Measurements from ENCODE around the gene STYXL2. TPM values are rescaled to one million over a fixed set of nuclear protein-coding genes. Genes with fewer than 3 reads are reported as not detected.

STYXL2 gene
- total RNA-seq: not detected

DNA sequence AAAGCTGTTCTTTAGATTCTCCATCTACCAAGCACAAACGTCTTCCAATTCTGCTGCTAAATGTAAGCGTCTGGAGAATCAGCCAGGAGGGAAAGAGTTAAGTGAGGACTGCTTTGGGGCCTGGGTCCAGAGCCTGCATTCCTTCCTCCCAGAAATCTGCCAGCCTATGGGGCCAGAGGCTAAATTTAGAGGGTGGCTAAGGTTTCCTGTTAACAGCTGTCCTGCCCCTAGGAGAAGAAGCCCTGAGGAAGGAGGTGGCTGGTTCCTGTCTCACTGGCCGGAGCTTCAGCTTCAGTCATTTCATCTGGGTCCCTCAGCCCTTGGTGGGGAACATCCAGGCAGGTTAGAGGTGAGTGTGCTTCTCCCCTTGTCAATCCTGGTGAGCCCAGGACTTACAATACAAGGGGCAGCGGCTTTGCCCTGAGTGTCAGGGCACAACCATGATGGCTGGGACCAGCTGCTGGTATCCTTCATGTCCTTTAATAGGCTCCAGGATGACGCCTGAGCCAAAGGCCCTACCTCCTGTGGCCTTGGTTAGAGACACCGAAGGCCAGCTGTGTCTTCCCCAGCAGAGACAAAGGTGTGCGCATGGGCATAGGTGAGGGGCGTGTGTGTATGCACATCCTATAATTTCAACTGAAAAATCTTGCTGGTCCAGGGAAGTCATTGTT lies at the start of gene STYXL2:
Gene STYXL2, plus strand, starts transcription at position 230 of the 671 bp plus-strand sequence. CDS start 775 bp downstream, outside the sequence.
- Mint-ChIP-seq H3K4me3 (no peak within 1 kb of the TSS), H3K36me3 (ENCODE audit: insufficient read depth) (peaks cover 1% of the 10 kb centered on the region), H3K9me3 (no peaks in the 10 kb centered on the region), H3K4me1 (ENCODE audit: low read depth) (peaks cover 30% of the 10 kb centered on the region), H3K27me3 (ENCODE audit: low read depth) (no peaks in the 10 kb centered on the region)
- ATAC-seq (no peak), DNase-seq (no peak)

- ATAC-seq: no peak
- Mint-ChIP-seq H3K9me3 (no peaks in the 10 kb centered on the region), H3K36me3 (ENCODE audit: insufficient read depth) (peaks cover 9% of the 10 kb centered on the region), H3K27me3 (ENCODE audit: low read depth) (no peaks in the 10 kb centered on the region), H3K4me3 (no peak overlapping the region), H3K4me1 (ENCODE audit: low read depth) (no peaks in the 10 kb centered on the region)
- no peak for DNase-seq
Observed at GRCh38 chr1:167051907-167052306, 42.0 kb upstream of the STYXL2 start.

GRCh38 chr1:167052389-167052788 lies 41.5 kb upstream of the STYXL2 start:
- DNase-seq: no peak
- H3K4me3 Mint-ChIP-seq: no peak overlapping the region
- H3K36me3 Mint-ChIP-seq (ENCODE audit: insufficient read depth): peaks cover 9% of the 10 kb centered on the region
- no peaks in the 10 kb centered on the region for H3K27me3 Mint-ChIP-seq (ENCODE audit: low read depth)
- no peaks in the 10 kb centered on the region for H3K9me3 Mint-ChIP-seq
- no peaks in the 10 kb centered on the region for H3K4me1 Mint-ChIP-seq (ENCODE audit: low read depth)
- no peak for ATAC-seq

DNA sequence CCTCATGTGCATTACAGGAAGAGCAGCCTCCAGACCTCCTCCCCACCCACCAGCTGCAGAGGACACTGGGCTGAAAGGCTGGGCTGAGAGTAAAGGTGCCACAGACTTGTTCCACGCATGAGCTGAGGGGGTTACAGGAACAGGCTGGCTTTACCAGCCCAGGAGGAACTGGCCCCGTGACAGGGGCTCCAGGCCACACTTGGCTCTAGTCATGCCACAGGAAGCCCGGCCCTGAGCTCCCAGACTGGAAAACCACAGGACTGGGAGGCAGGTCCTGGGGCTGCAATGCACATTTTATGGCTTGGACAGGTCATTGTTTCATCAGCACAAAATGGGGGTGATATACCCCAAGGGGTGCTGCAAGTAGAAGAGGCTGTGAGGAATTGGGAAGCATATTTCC lies 39.3 kb upstream of the STYXL2 start:
- ATAC-seq (no peak), DNase-seq (no peak)
- H3K9me3 Mint-ChIP-seq: no peaks in the 10 kb centered on the region
- H3K4me1 Mint-ChIP-seq (ENCODE audit: low read depth): no peaks in the 10 kb centered on the region
- H3K36me3 Mint-ChIP-seq (ENCODE audit: insufficient read depth): peaks cover 8% of the 10 kb centered on the region
- no peak overlapping the region for H3K4me3 Mint-ChIP-seq
- no peaks in the 10 kb centered on the region for H3K27me3 Mint-ChIP-seq (ENCODE audit: low read depth)

- Mint-ChIP-seq H3K27me3 (ENCODE audit: low read depth) (no peaks in the 10 kb centered on the region), H3K4me3 (no peak overlapping the region), H3K36me3 (ENCODE audit: insufficient read depth) (peaks cover 8% of the 10 kb centered on the region), H3K4me1 (ENCODE audit: low read depth) (no peaks in the 10 kb centered on the region), H3K9me3 (no peaks in the 10 kb centered on the region)
- ATAC-seq: no peak
- no peak for DNase-seq
Observed at GRCh38 chr1:167054946-167055630, 38.8 kb upstream of the STYXL2 start.

- no peak for ATAC-seq
- Mint-ChIP-seq H3K4me3 (no peak overlapping the region), H3K4me1 (ENCODE audit: low read depth) (no peaks in the 10 kb centered on the region), H3K9me3 (no peaks in the 10 kb centered on the region), H3K36me3 (ENCODE audit: insufficient read depth) (peaks cover 8% of the 10 kb centered on the region), H3K27me3 (ENCODE audit: low read depth) (no peaks in the 10 kb centered on the region)
- DNase-seq: no peak
Observed at GRCh38 chr1:167056529-167057231, 37.2 kb upstream of the STYXL2 start.

DNA sequence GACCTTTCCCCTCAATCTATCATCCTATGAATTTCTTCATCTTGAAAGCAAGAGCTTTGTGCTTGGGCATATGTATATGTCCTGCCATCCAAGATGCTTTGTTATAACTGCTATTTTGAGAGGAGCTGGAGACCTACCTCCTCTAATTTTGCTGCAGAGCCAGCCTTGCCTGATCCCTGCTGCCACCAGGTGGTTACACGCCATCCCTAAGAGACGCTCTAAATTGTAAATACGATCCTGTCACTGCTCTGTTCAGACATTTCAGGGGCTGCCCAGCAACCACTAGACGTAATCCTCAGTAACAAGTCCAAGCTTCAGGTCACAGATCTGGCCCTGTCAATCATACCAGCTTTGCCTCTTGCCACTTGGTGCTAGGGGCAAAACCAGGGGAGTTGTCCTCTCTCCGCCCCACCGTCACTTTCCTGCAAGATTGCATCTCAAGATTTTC lies 36.6 kb upstream of the STYXL2 start:
- Mint-ChIP-seq H3K36me3 (ENCODE audit: insufficient read depth) (peaks cover 8% of the 10 kb centered on the region), H3K4me1 (ENCODE audit: low read depth) (no peaks in the 10 kb centered on the region), H3K27me3 (ENCODE audit: low read depth) (no peaks in the 10 kb centered on the region), H3K9me3 (no peaks in the 10 kb centered on the region), H3K4me3 (no peak overlapping the region)
- DNase-seq (no peak), ATAC-seq (peak in 1 of 2 donors; percentile 30)

DNA sequence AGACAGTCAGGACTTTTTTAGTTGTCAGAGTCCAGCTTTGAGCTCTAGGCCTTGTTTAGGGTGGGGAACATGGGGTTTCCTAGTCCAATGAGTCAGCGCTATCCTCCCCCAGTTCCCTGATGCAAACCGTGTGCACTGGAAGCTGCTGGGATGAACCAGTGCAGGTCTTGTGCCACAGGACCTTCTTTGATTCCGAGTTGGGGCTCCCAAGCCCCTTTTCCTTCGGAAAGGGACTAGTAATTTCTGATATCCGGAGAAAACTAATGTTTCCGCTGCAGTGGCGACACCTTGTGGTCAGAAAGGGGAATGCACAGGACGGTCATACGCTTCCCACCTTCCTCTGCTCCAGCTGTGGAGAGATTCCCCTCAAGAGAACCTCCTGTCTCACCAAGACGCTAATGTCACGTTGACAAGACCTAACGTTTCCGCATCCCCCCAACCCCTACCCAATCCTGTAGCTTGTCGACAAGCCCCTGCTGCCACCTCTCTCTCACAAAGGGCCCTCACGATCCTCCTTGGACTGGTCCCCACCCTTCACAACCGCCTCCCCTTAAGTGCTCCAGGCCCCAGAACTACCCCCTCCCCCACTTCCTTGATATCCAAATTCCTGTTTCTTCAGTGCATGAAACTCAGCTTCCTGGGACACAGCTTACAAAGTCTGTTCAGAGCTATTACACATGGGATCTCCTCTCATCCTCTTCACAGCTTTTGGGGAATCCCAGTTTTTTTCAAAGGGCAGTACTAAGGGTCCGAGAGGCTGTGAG lies 34.6 kb upstream of the STYXL2 start:
- Mint-ChIP-seq H3K4me1 (ENCODE audit: low read depth) (no peaks in the 10 kb centered on the region), H3K4me3 (peak overlapping the region; percentile 15), H3K36me3 (ENCODE audit: insufficient read depth) (peaks cover 4% of the 10 kb centered on the region), H3K27me3 (ENCODE audit: low read depth) (no peaks in the 10 kb centered on the region), H3K9me3 (no peaks in the 10 kb centered on the region)
- peak; percentile 70 for DNase-seq
- peak; percentile 67 to 71 for ATAC-seq

- no peaks in the 10 kb centered on the region for H3K4me1 Mint-ChIP-seq (ENCODE audit: low read depth)
- DNase-seq (no peak), ATAC-seq (no peak)
Observed at GRCh38 chr1:167059809-167060107, 34.1 kb upstream of the STYXL2 start.

DNA sequence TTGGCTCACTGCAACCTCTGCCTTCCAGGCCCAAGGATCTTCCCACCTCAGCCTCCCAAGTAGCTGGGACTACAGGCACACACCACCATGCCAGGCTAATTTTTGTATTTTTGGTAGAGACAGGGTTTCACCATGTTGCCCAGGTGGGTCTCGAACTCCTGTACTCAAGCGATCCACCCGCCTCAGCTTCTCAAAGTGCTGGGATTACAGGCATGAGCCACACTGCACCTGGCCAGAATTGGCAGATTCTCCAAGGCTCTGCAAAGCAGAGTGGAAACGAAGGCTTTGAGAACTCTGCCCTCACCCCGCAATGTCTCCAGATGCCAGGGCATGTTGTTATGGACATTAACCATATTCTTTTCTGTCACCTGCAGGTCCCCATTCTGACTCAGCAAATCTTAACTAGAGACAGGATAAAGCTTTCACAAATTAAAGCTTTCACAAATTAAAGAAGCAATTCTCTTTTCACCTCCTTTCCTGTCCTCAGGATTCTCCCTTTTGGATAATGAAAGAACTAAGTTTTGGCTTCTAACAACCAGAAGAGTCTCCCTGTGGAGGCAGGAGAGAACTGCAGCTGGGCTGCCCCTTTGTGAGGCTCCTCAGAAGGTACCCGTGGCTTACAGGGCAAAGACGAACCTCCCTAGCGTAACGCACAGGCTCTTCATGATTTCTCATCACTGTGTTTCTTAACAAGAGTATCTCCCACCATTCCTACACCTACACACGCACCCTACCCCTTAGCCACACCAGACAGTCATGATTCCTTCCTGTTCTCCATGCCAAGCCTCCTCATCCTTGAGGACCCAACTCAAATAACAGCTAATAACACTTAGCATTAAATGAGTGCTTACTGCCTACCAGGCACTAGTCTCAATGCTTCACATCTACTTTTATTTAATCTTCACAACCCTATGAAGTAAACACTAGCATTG lies 33.5 kb upstream of the STYXL2 start:
- DNase-seq (no peak), ATAC-seq (no peak)
- H3K9me3 Mint-ChIP-seq: no peaks in the 10 kb centered on the region
- no peak overlapping the region for H3K4me3 Mint-ChIP-seq
- H3K27me3 Mint-ChIP-seq (ENCODE audit: low read depth): no peaks in the 10 kb centered on the region
- no peaks in the 10 kb centered on the region for H3K4me1 Mint-ChIP-seq (ENCODE audit: low read depth)
- H3K36me3 Mint-ChIP-seq (ENCODE audit: insufficient read depth): peaks cover 4% of the 10 kb centered on the region

More at GRCh38 chr1:167059809-167060107, 34.1 kb upstream of the STYXL2 start:
- Mint-ChIP-seq H3K4me3 (no peak overlapping the region), H3K9me3 (no peaks in the 10 kb centered on the region), H3K27me3 (ENCODE audit: low read depth) (no peaks in the 10 kb centered on the region), H3K36me3 (ENCODE audit: insufficient read depth) (peaks cover 4% of the 10 kb centered on the region)

DNA sequence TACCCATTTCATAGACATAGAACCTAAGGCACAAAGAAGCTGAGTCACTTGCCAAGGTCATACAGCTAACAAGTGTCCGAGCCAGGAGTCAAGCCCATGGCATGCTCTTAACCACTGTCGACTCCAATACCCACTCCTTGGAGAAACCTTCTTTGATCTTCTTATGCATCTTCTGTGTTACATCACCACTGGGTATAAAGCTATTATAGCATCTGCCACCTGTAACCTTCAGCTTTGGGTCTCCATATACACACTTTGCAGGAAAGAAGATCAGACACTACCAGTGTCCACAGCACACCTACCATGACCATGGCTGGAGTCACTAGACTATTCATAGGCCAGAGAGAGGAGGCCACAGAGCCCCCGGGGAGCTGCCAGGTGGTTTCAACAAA lies 32.8 kb upstream of the STYXL2 start:
- ATAC-seq: no peak
- Mint-ChIP-seq H3K4me3 (no peak overlapping the region), H3K27me3 (ENCODE audit: low read depth) (no peaks in the 10 kb centered on the region), H3K36me3 (ENCODE audit: insufficient read depth) (peaks cover 3% of the 10 kb centered on the region), H3K9me3 (no peaks in the 10 kb centered on the region), H3K4me1 (ENCODE audit: low read depth) (no peaks in the 10 kb centered on the region)
- no peak for DNase-seq

DNA sequence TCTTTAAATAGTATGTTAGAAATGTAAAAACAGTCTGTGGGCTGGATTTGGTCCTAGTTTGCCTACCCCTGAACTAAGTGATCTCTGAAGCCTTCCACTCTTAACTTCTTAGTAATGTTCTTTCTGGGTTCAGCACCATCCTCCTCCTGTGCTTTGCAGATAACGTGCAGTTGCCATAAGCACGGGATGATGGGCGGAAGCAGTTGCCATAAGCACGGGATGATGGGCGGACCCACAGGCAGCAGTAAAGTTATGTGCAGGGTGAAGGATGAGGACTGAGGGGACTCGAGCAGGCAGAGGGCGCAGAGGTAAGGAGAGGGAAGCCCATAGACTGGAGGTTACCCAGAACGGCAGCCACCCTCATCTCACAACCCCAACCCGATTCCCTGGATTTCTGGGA lies 29.3 kb upstream of the STYXL2 start:
- H3K27me3 Mint-ChIP-seq (ENCODE audit: low read depth): no peaks in the 10 kb centered on the region
- peaks cover 6% of the 10 kb centered on the region for H3K36me3 Mint-ChIP-seq (ENCODE audit: insufficient read depth)
- DNase-seq: no peak
- H3K4me3 Mint-ChIP-seq: no peak overlapping the region
- no peak for ATAC-seq
- H3K4me1 Mint-ChIP-seq (ENCODE audit: low read depth): no peaks in the 10 kb centered on the region
- no peaks in the 10 kb centered on the region for H3K9me3 Mint-ChIP-seq

GRCh38 chr1:167065471-167065870 lies 28.4 kb upstream of the STYXL2 start:
- no peaks in the 10 kb centered on the region for H3K9me3 Mint-ChIP-seq
- DNase-seq: no peak
- H3K4me1 Mint-ChIP-seq (ENCODE audit: low read depth): no peaks in the 10 kb centered on the region
- peaks cover 6% of the 10 kb centered on the region for H3K36me3 Mint-ChIP-seq (ENCODE audit: insufficient read depth)
- no peak overlapping the region for H3K4me3 Mint-ChIP-seq
- ATAC-seq: no peak
- H3K27me3 Mint-ChIP-seq (ENCODE audit: low read depth): no peaks in the 10 kb centered on the region
